SU-DHL-6 (cell line): ENCODE data around the gene TNFRSF25.

Source experiments
- H2AFZ ChIP-seq: fragments of 200-600 bp; sonication (generic); 2 replicates; pipeline ENCODE4 v1.6.1; 2014; ENCODE audit warnings: low read depth, mild to moderate bottlenecking, moderate library complexity, mixed read lengths, antibody characterized with exemption, low read length; ENCODE audit not compliant: severe bottlenecking
- H3F3A ChIP-seq: fragments of 200-600 bp; shearing (Covaris generic); 2 replicates; pipeline ENCODE4 v1.6.0; 2016; ENCODE audit warnings: antibody characterized with exemption, mild to moderate bottlenecking; ENCODE audit not compliant: insufficient read depth
- H3K27ac ChIP-seq: fragments of 200-600 bp; sonication (generic); 2 replicates; pipeline ENCODE4 v1.5.1; 2016; ENCODE audit warnings: low read depth, mild to moderate bottlenecking, low read length, moderate library complexity, mixed read lengths
- H3K27me3 ChIP-seq: fragments of 200-600 bp; sonication (generic), shearing (Covaris generic); 2 replicates; pipeline ENCODE4 v1.6.0; 2014; ENCODE audit warnings: mild to moderate bottlenecking, low read length
- H3K36me3 ChIP-seq: fragments of 200-600 bp; sonication (generic); 2 replicates; pipeline ENCODE4 v1.6.1; 2014; ENCODE audit warnings: mild to moderate bottlenecking, low read length, mixed read lengths
- H3K4me2 ChIP-seq: fragments of 300-600, 200-600 bp; shearing (Covaris generic), sonication (generic); 2 replicates; pipeline ENCODE4 v1.6.0; 2014; ENCODE audit warnings: low read length, low read depth, mild to moderate bottlenecking; ENCODE audit not compliant: poor library complexity, severe bottlenecking
- H3K4me3 ChIP-seq: fragments of 200-600 bp; sonication (generic); 2 replicates; pipeline ENCODE4 v1.5.1; 2014; ENCODE audit warnings: antibody characterized with exemption, low read length, mild to moderate bottlenecking, mixed read lengths; ENCODE audit not compliant: insufficient read depth, poor library complexity, severe bottlenecking
- H3K79me2 ChIP-seq: fragments of 200-600 bp; sonication (generic); 2 replicates; pipeline ENCODE4 v1.6.1; 2014; ENCODE audit warnings: mild to moderate bottlenecking, low read length, moderate library complexity; ENCODE audit not compliant: insufficient read depth
- H3K9ac ChIP-seq: fragments of 200-600 bp; sonication (generic); 2 replicates; pipeline ENCODE4 v1.7.0; 2014; ENCODE audit warnings: mild to moderate bottlenecking, low read length
- H3K9me2 ChIP-seq: fragments of 200-600 bp; sonication (generic); replicated peaks from 2 replicates; pipeline ENCODE4 v1.6.1; 2014; ENCODE audit warnings: low read length; ENCODE audit not compliant: insufficient read depth
- H3K9me3 ChIP-seq: fragments of 200-600 bp; sonication (generic); 2 replicates; pipeline ENCODE4 v1.6.1; 2014; ENCODE audit warnings: low read length, mixed read lengths; ENCODE audit not compliant: insufficient read depth
- H4K20me1 ChIP-seq: fragments of 200-600 bp; sonication (generic); 2 replicates; pipeline ENCODE4 v1.6.1; 2014; ENCODE audit warnings: low read depth, mild to moderate bottlenecking, antibody characterized with exemption, low read length, moderate library complexity, mixed read lengths
- CTCF ChIP-seq: fragments of 200-600 bp; sonication (generic); IDR thresholded peaks from one replicate; pipeline ENCODE4 v1.5.1; 2017; ENCODE audit warnings: antibody characterized with exemption, mild to moderate bottlenecking, low read length, moderate library complexity; ENCODE audit not compliant: insufficient read depth, poor library complexity, severe bottlenecking
- EZH2phosphoT487 ChIP-seq: fragments of 200-600 bp; sonication (generic), shearing (Covaris generic); conservative IDR thresholded peaks from 2 replicates; pipeline ENCODE4 v1.6.1; 2018; ENCODE audit warnings: mild to moderate bottlenecking, antibody characterized with exemption, low read length, moderate library complexity, mixed read lengths

Gene TNFRSF25

GRCh38 chr1:6507461-6507911, 41.5 kb upstream of the TNFRSF25 start:
- no peaks in the 10 kb centered on the region for H4K20me1 ChIP-seq

GRCh38 chr1:6507037-6507428, 41.1 kb upstream of the TNFRSF25 start:
- Histone ChIP-seq H3K79me2 (no peaks in the 10 kb centered on the region), H3K27ac (no peak overlapping the region), H3K4me2 (no peak overlapping the region), H3F3A (no peaks in the 10 kb centered on the region), H3K9ac (no peak overlapping the region), H3K36me3 (no peaks in the 10 kb centered on the region), H3K4me3 (no peak overlapping the region), H2AFZ (no peak overlapping the region), H3K9me2 (no peaks in the 10 kb centered on the region), H3K9me3 (no peaks in the 10 kb centered on the region), H3K27me3 (no peaks in the 10 kb centered on the region), H4K20me1 (no peaks in the 10 kb centered on the region)
- TF ChIP-seq CTCF (no peak), EZH2phosphoT487 (no peak)

More at GRCh38 chr1:6507461-6507911, 41.5 kb upstream of the TNFRSF25 start:
- no peak overlapping the region for H3K27ac ChIP-seq
- no peaks in the 10 kb centered on the region for H3K27me3 ChIP-seq
- H3K79me2 ChIP-seq, result no peaks in the 10 kb centered on the region
- no peak overlapping the region for H3K4me3 ChIP-seq
- no peaks in the 10 kb centered on the region for H3K9me3 ChIP-seq
- H3K36me3 ChIP-seq, result no peaks in the 10 kb centered on the region
- H3F3A ChIP-seq, result no peaks in the 10 kb centered on the region
- H3K9ac ChIP-seq, result no peak overlapping the region
- H3K4me2 ChIP-seq, result no peak overlapping the region
- no peaks in the 10 kb centered on the region for H3K9me2 ChIP-seq
- TF ChIP-seq EZH2phosphoT487 (no peak), CTCF (no peak)
- no peak overlapping the region for H2AFZ ChIP-seq

- Histone ChIP-seq H3K9me3 (no peaks in the 10 kb centered on the region), H2AFZ (no peak overlapping the region), H3K27me3 (no peaks in the 10 kb centered on the region), H4K20me1 (no peaks in the 10 kb centered on the region), H3K27ac (no peak overlapping the region), H3K79me2 (no peaks in the 10 kb centered on the region), H3K4me3 (no peak overlapping the region), H3K4me2 (no peak overlapping the region), H3K9me2 (no peaks in the 10 kb centered on the region), H3K36me3 (no peaks in the 10 kb centered on the region), H3F3A (no peaks in the 10 kb centered on the region), H3K9ac (no peak overlapping the region)
- TF ChIP-seq EZH2phosphoT487, result no peak
- TF ChIP-seq CTCF, result no peak
These were observed 40.5 kb upstream of the TNFRSF25 start for GRCh38 chr1:6506210-6507036.
